Activated T-helper 2 cell treated with anti-CD3 and anti-CD28 coated beads, Interferon-gamma antibody, Interleukin-2, Interleukin-4, amounts not matched to agents 10 μg/mL and 5 μg/mL and 100 μg/mL, durations not matched to agents 14 hours and 24 hours and 36 hours (primary cell): Measurements from ENCODE around the gene ZNF248. TPM values are rescaled to one million over a fixed set of nuclear protein-coding genes. Genes with fewer than 3 reads are reported as not detected.
A peak's percentile ranks its signal among the peaks of the same experiment; 100 is the strongest.
"Not testable (repeated sequence)": the region's sequence is repeated elsewhere in the genome, so short reads cannot be mapped to it uniquely, and the experiment has no call there.

ENCODE experiments used
- DNase-seq: peaks from one replicate; pipeline ENCODE4 v3.0.0; 2021; ENCODE audit warnings: low spot score
- H3K27ac Mint-ChIP-seq: one replicate; pipeline ENCODE4 v1.8.0; 2021; ENCODE audit warnings: mixed read lengths
- H3K27me3 Mint-ChIP-seq: one replicate; pipeline ENCODE4 v1.8.0; 2021; ENCODE audit warnings: low read depth, mixed read lengths
- H3K36me3 Mint-ChIP-seq: one replicate; pipeline ENCODE4 v1.8.0; 2021; ENCODE audit warnings: low read depth, mixed read lengths
- H3K4me1 Mint-ChIP-seq: one replicate; pipeline ENCODE4 v1.8.0; 2021; ENCODE audit warnings: low read depth, mixed read lengths
- H3K4me3 Mint-ChIP-seq: one replicate; pipeline ENCODE4 v1.8.0; 2021; ENCODE audit warnings: low read depth, mild to moderate bottlenecking, moderate library complexity, mixed read lengths
- H3K9me3 Mint-ChIP-seq: one replicate; pipeline ENCODE4 v1.8.0; 2021; ENCODE audit warnings: mixed read lengths
- intact Hi-C: fragments of 100-400 bp; cut with micrococcal nuclease; formaldehyde crosslinking; loops from one replicate; pipeline ENCODE4 v1.15.1; 2023
- total RNA-seq: library from RNA; stranded (reverse); gene quantifications from 2 replicates; pipeline ENCODE4 v1.2.3, GENCODE V29; 2022

The ZNF248 gene
- total RNA-seq, 1 donor from 2014 or later: 11.2 TPM

GRCh38 chr10:37758074-37758473 is 99.3 kb downstream of the ZNF248 start:
- Mint-ChIP-seq H3K27me3 (no peaks in the 10 kb centered on the region), H3K4me3 (no peak overlapping the region), H3K27ac (no peak overlapping the region), H3K4me1 (no peaks in the 10 kb centered on the region), H3K36me3 (no peaks in the 10 kb centered on the region), H3K9me3 (peaks cover 42% of the 10 kb centered on the region)
- intact Hi-C loops: no loop called here
- DNase-seq: no peak

- Mint-ChIP-seq H3K4me3 (no peak overlapping the region), H3K4me1 (no peaks in the 10 kb centered on the region), H3K9me3 (peaks cover 30% of the 10 kb centered on the region), H3K27me3 (no peaks in the 10 kb centered on the region), H3K36me3 (no peaks in the 10 kb centered on the region), H3K27ac (no peak overlapping the region)
- DNase-seq: no peak
- intact Hi-C loops: no loop called here
Observed at GRCh38 chr10:37754538-37755323, 102.7 kb downstream of the ZNF248 start.

GRCh38 chr10:37752334-37752875 is 105.0 kb downstream of the ZNF248 start:
- intact Hi-C loops: no loop called here
- Mint-ChIP-seq H3K36me3 (no peaks in the 10 kb centered on the region), H3K4me3 (no peak overlapping the region), H3K27me3 (no peaks in the 10 kb centered on the region), H3K9me3 (peaks cover 26% of the 10 kb centered on the region), H3K4me1 (no peaks in the 10 kb centered on the region), H3K27ac (no peak overlapping the region)
- DNase-seq: no peak

- Mint-ChIP-seq H3K27me3 (no peaks in the 10 kb centered on the region), H3K4me1 (no peaks in the 10 kb centered on the region), H3K27ac (no peak overlapping the region), H3K9me3 (peaks cover 17% of the 10 kb centered on the region), H3K36me3 (no peaks in the 10 kb centered on the region), H3K4me3 (no peak overlapping the region)
- no peak for DNase-seq
- intact Hi-C loops: loop anchor here (10.0 kb wide), 1 partner anchor 107 kb away; the partner anchor contains the start of gene ZNF248
Observed at GRCh38 chr10:37748170-37748569, 109.2 kb downstream of the ZNF248 start.

- DNase-seq: no peak
- Mint-ChIP-seq H3K27ac (no peak overlapping the region), H3K27me3 (no peaks in the 10 kb centered on the region), H3K4me1 (no peaks in the 10 kb centered on the region), H3K36me3 (no peaks in the 10 kb centered on the region), H3K9me3 (peaks cover 21% of the 10 kb centered on the region), H3K4me3 (no peak overlapping the region)
- intact Hi-C loops: loop anchor here (10.0 kb wide), 1 partner anchor 108 kb away; the partner anchor contains the start of gene ZNF248
Observed at GRCh38 chr10:37747081-37747480, 110.3 kb downstream of the ZNF248 start.

GRCh38 chr10:37741831-37742230 is 115.6 kb downstream of the ZNF248 start:
- no peaks in the 10 kb centered on the region for H3K27me3 Mint-ChIP-seq
- H3K4me1 Mint-ChIP-seq: no peaks in the 10 kb centered on the region
- intact Hi-C loops: loop anchor here (10.0 kb wide), 1 partner anchor 113 kb away; the partner anchor contains the start of gene ZNF248
- no peak overlapping the region for H3K27ac Mint-ChIP-seq
- no peak overlapping the region for H3K4me3 Mint-ChIP-seq
- no peaks in the 10 kb centered on the region for H3K36me3 Mint-ChIP-seq
- DNase-seq: no peak
- peaks cover 19% of the 10 kb centered on the region for H3K9me3 Mint-ChIP-seq

GRCh38 chr10:37739181-37739580 is 118.2 kb downstream of the ZNF248 start:
- Mint-ChIP-seq H3K27me3 (no peaks in the 10 kb centered on the region), H3K27ac (no peak overlapping the region), H3K4me1 (peaks cover 3% of the 10 kb centered on the region), H3K36me3 (no peaks in the 10 kb centered on the region), H3K9me3 (peaks cover 23% of the 10 kb centered on the region), H3K4me3 (no peak overlapping the region)
- intact Hi-C loops: no loop called here
- DNase-seq: no peak

- H3K4me3 Mint-ChIP-seq, H3K27ac Mint-ChIP-seq, DNase-seq, H3K4me1 Mint-ChIP-seq, intact Hi-C loops, H3K36me3 Mint-ChIP-seq, H3K27me3 Mint-ChIP-seq: not testable (repeated sequence)
- H3K9me3 Mint-ChIP-seq: peaks cover 27% of the 10 kb centered on the region
Observed at GRCh38 chr10:37738241-37738640, 119.2 kb downstream of the ZNF248 start.

- Mint-ChIP-seq H3K36me3 (no peaks in the 10 kb centered on the region), H3K27ac (no peak overlapping the region), H3K4me1 (peaks cover 7% of the 10 kb centered on the region), H3K9me3 (peaks cover 23% of the 10 kb centered on the region), H3K27me3 (no peaks in the 10 kb centered on the region), H3K4me3 (no peak overlapping the region)
- intact Hi-C loops: no loop called here
- DNase-seq: no peak
Observed at GRCh38 chr10:37737336-37737735, 120.1 kb downstream of the ZNF248 start.

GRCh38 chr10:37736120-37736519 is 121.3 kb downstream of the ZNF248 start:
- Mint-ChIP-seq H3K27me3 (no peaks in the 10 kb centered on the region), H3K9me3 (peaks cover 23% of the 10 kb centered on the region), H3K27ac (no peak overlapping the region), H3K4me1 (peaks cover 7% of the 10 kb centered on the region), H3K36me3 (no peaks in the 10 kb centered on the region), H3K4me3 (no peak overlapping the region)
- intact Hi-C loops: no loop called here
- DNase-seq: no peak

GRCh38 chr10:37734971-37735370 is 122.4 kb downstream of the ZNF248 start:
- peak overlapping the region; percentile 22 for H3K27ac Mint-ChIP-seq

More at GRCh38 chr10:37734971-37735370, 122.4 kb downstream of the ZNF248 start:
- Mint-ChIP-seq H3K4me3 (no peak overlapping the region), H3K27me3 (no peaks in the 10 kb centered on the region), H3K9me3 (peaks cover 23% of the 10 kb centered on the region), H3K4me1 (peaks cover 7% of the 10 kb centered on the region), H3K36me3 (no peaks in the 10 kb centered on the region)
- intact Hi-C loops: no loop called here
- DNase-seq: no peak
